BE2C (cell line): ENCODE measurements around the gene MON2.
"Not testable (repeated sequence)": the region's sequence is repeated elsewhere in the genome, so short reads cannot be mapped to it uniquely, and the experiment has no call there.

Experiments
- DNase-seq: peaks from one replicate; pipeline ENCODE4 v3.0.0-alpha.2; 2020
- H3K27me3 ChIP-seq: fragments of 250-450 bp; sonication (Bioruptor Pico); 2 replicates; pipeline ENCODE4 v1.5.1; 2020; ENCODE audit warnings: mild to moderate bottlenecking
- H3K36me3 ChIP-seq: fragments of 250-450 bp; sonication (Bioruptor Pico); 2 replicates; pipeline ENCODE4 v1.5.1; 2020; ENCODE audit warnings: mild to moderate bottlenecking
- H3K4me1 ChIP-seq: fragments of 250-450 bp; sonication (Bioruptor Pico); 2 replicates; pipeline ENCODE4 v1.5.1; 2020
- H3K4me3 ChIP-seq: 2 replicates; pipeline ENCODE4 v1.5.1; 2011; ENCODE audit warnings: low read depth, low read length
- H3K9me3 ChIP-seq: fragments of 250-450 bp; sonication (Bioruptor Pico); 2 replicates; pipeline ENCODE4 v1.5.1; 2020
- TF ChIP-seq, protein P1 (sequence below): IDR thresholded peaks from 2 replicates; pipeline ENCODE4 v1.5.1; 2012; ENCODE audit warnings: mild to moderate bottlenecking, low read depth, low read length

Gene MON2

DNA sequence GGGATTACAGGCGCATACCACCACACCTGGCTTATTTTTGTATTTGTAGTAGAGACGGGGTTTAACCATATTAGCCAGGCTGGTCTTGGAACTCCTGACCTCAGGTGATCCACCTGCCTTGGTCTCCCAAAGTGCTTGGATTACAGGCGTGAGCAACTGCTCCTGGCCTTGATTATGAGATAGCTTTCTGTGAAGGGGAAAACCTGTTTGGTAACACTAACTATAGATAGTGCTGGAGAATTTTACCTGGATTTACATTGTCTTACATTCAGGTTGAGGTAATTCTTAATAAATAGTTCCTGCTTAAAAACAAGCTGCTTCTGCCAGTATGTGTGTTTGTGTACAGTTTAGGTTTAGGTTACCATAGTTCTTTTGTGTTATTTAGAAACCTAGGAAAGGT, 77.1 kb downstream of the MON2 start:
- TF ChIP-seq, protein P1, sequence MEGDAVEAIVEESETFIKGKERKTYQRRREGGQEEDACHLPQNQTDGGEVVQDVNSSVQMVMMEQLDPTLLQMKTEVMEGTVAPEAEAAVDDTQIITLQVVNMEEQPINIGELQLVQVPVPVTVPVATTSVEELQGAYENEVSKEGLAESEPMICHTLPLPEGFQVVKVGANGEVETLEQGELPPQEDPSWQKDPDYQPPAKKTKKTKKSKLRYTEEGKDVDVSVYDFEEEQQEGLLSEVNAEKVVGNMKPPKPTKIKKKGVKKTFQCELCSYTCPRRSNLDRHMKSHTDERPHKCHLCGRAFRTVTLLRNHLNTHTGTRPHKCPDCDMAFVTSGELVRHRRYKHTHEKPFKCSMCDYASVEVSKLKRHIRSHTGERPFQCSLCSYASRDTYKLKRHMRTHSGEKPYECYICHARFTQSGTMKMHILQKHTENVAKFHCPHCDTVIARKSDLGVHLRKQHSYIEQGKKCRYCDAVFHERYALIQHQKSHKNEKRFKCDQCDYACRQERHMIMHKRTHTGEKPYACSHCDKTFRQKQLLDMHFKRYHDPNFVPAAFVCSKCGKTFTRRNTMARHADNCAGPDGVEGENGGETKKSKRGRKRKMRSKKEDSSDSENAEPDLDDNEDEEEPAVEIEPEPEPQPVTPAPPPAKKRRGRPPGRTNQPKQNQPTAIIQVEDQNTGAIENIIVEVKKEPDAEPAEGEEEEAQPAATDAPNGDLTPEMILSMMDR: no peak
- Histone ChIP-seq H3K36me3 (peaks cover 19% of the 10 kb centered on the region), H3K4me3 (no peak overlapping the region), H3K27me3 (no peaks in the 10 kb centered on the region), H3K4me1 (no peaks in the 10 kb centered on the region), H3K9me3 (no peaks in the 10 kb centered on the region)
- DNase-seq: no peak

DNA sequence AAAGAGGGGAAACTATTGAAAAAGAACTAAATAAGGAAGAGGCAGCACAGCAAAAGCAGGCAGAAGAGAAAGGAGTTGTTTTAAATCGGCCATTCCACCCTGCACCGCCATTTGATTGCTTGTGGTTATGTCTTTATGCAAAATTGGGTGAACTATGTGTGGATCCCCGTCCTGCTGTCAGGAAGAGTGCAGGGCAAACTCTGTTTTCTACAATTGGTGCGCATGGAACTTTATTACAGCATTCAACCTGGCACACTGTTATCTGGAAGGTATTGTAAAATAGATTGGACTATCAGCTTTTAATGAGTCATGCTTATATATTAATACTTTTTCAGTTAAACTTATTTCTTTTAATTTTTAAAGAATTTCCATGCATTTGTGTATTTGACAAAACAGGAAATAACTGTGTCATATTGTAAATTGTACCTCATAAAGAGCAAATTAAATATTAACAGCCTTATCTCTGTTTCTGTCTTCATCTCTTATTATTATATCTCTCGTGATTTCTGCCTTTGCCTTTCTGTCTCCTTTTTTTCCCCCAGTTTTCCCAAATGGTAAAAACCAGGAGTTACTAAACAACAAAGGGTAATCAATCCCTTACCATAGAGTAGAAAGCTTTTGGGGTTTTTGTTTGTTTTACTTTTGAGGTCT, 86.4 kb downstream of the MON2 start:
- H3K4me3 ChIP-seq: no peak overlapping the region
- H3K36me3 ChIP-seq: peaks cover 23% of the 10 kb centered on the region
- H3K27me3 ChIP-seq: no peaks in the 10 kb centered on the region
- no peak for DNase-seq
- TF ChIP-seq, protein P1: no peak
- no peaks in the 10 kb centered on the region for H3K9me3 ChIP-seq
- no peaks in the 10 kb centered on the region for H3K4me1 ChIP-seq

DNA sequence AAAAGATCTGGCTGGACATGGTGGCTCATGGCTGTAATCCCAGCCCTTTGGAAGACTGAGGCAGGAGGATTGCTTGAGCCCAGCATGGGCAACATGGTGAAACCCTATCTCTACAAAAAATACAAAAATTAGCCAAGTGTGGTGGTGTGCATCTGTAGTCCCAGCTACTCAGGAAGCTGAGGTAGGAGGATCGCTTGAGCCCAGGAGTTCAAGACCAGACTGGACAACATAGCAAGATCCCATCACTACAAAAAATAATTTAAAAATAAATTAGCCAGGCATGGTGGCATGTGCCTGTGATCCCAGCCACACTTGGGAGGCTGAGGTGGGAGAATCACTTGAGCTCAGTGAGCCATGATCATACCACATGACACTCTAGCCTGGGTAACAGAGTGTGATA, 92.7 kb downstream of the MON2 start:
- H3K36me3 ChIP-seq: peaks cover 38% of the 10 kb centered on the region
- H3K27me3 ChIP-seq: not testable (repeated sequence)

DNA sequence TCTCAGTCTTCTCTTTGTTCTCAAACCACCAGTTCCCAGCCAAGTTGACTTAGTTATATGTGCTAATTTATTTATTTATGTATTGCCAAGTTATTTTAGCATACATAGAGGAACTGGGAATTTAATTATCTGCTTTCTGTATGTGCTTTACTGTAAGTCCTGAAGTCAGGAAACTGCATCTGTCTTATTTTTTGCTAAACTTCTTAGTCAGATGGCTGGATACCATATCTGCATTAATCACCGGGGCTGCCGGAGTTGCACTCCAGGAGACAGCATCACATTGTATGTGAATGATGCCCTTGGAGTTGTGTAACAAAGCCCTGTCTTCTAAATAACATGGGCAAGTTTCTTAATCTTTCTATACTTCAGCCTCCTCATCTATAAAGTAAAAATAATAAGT, 96.2 kb downstream of the MON2 start:
- TF ChIP-seq, protein P1: no peak
- H3K4me3 ChIP-seq: no peak overlapping the region
- peaks cover 4% of the 10 kb centered on the region; the same call in 1 of the 2 replicates for H3K4me1 ChIP-seq
- H3K36me3 ChIP-seq: peaks cover 18% of the 10 kb centered on the region
- no peaks in the 10 kb centered on the region for H3K9me3 ChIP-seq
- DNase-seq: no peak
- no peaks in the 10 kb centered on the region for H3K27me3 ChIP-seq

More for the DNA sequence above, 92.7 kb downstream of the MON2 start:
- not testable (repeated sequence) for DNase-seq, H3K9me3 ChIP-seq, H3K4me1 ChIP-seq, H3K4me3 ChIP-seq

DNA sequence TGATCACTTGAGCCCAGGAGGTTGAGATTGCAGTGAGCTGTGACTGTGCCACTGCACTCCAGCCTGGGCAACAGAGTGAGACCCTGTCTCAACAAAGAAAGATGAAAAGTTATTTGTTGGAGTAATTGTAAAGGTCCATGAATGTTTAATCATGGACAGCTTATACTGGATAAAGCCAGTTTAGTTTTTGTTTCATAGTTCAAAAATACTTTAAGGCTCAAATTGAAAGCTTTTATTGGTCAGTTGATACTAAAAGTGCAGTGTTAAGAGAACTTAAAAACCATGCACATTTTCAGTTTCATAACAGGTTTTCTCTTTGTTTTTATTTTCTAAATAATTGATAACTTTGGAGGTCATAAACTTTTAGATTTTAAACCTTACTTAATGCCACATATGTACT, 108.4 kb downstream of the MON2 start:
- H3K9me3 ChIP-seq: no peaks in the 10 kb centered on the region
- TF ChIP-seq, protein P1: no peak
- no peak overlapping the region for H3K4me3 ChIP-seq
- no peaks in the 10 kb centered on the region; the same call in none of the 2 replicates for H3K36me3 ChIP-seq
- no peaks in the 10 kb centered on the region for H3K4me1 ChIP-seq
- H3K27me3 ChIP-seq: no peaks in the 10 kb centered on the region
- no peak for DNase-seq

DNA sequence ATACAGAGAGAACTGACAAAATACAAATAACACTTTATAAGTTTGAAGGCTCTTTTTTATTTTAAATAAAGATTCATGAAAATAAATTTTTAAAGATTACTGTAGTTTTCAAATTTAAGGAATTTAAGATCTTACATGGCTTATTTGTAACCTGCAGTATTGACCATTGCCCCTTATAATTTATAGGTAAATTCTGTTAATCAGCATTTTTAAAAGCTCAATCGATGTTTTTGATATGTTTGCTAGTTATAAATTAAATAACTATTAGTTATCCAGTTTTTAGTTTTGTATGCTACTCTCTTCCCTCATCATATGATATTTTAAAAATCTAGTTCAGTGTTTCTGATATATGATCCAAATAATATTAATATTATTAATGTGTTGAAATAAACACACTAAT, 109.9 kb downstream of the MON2 start:
- DNase-seq: no peak
- no peak overlapping the region for H3K4me3 ChIP-seq
- no peaks in the 10 kb centered on the region for H3K27me3 ChIP-seq
- no peaks in the 10 kb centered on the region for H3K4me1 ChIP-seq
- TF ChIP-seq, protein P1: no peak
- H3K36me3 ChIP-seq: no peaks in the 10 kb centered on the region; the same call in 1 of the 2 replicates
- no peaks in the 10 kb centered on the region for H3K9me3 ChIP-seq
